ENCODE results near the gene NPAS2. TPM values are rescaled to one million over a fixed set of nuclear protein-coding genes. Genes with fewer than 3 reads are reported as not detected.

NPAS2 gene
- total RNA-seq, 4 donors from 2014 or later, result 4.7 to 131 (median 11.2) TPM

DNA sequence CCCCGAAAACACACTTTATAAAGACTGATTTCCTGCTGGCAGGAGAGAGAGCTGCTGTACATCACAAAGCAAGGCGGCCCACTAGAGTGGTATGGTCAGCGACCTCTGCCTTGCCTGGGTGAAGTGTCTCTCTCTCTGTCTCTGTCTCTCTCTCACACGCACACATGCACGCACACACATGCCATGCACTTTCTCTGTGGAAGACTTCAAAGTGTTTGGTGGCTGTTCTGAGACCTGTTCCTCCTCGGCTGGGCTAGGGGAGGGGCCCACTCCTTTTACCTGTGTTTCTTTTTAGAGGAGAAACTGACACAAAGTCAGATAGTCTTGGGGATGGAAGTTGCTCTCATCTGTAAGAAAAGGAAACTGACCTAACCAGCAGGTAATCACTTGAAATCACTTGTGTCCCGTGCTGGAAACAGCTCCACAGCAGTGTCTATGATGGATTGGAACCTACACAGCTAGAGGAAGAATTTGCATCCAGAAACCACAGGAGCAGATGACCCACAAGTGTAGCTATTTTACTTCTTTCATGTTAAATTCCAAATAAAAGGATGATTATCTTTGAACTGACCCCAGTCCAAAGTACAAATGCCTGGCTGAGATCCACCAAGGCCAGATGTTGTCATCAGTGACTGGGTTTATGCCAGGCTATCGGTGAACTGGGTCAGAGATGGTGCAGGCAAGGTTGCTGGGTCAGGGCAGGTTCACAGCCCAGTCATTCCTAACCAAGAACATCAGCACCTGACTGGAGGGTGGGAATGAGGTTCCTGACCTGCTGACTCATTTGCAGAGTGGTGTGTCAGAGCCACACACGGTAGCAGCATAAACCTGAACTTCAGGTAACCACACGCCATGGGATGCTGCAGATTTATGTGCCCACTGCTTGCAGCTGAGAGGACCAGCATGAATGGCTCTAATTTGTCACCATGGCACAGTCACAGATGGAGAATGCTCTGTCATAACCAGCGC, 63.0 kb downstream of the NPAS2 start:
- TF ChIP-seq, protein P1, sequence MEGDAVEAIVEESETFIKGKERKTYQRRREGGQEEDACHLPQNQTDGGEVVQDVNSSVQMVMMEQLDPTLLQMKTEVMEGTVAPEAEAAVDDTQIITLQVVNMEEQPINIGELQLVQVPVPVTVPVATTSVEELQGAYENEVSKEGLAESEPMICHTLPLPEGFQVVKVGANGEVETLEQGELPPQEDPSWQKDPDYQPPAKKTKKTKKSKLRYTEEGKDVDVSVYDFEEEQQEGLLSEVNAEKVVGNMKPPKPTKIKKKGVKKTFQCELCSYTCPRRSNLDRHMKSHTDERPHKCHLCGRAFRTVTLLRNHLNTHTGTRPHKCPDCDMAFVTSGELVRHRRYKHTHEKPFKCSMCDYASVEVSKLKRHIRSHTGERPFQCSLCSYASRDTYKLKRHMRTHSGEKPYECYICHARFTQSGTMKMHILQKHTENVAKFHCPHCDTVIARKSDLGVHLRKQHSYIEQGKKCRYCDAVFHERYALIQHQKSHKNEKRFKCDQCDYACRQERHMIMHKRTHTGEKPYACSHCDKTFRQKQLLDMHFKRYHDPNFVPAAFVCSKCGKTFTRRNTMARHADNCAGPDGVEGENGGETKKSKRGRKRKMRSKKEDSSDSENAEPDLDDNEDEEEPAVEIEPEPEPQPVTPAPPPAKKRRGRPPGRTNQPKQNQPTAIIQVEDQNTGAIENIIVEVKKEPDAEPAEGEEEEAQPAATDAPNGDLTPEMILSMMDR (IDR thresholded peaks at IDR 0.05; ENCODE audit: low read depth), result no peak

DNA sequence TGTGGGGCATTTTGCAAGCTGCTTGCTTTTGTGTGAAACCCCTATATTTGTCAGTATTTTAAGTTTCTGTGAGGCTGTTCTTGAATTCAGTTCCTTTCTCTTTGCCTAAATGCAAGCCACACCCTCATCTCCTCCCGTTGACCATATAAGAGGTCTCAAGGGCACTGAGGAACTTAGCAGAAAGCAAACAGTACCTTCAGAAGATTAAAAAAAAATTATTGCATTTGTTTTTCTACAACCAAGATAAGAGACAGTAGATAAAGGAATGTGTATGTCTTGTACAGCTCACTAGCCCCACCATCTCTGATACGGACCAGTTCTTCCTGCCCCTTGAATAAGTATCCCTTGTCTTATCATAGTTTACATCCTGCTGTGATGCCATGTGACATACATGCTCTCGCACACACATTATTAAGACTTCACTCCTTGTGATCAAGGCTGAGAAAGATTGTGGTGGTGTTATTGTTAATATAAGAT, 64.2 kb downstream of the NPAS2 start:
- TF ChIP-seq, protein P1 (IDR thresholded peaks at IDR 0.05; ENCODE audit: low read depth), result no peak

DNA sequence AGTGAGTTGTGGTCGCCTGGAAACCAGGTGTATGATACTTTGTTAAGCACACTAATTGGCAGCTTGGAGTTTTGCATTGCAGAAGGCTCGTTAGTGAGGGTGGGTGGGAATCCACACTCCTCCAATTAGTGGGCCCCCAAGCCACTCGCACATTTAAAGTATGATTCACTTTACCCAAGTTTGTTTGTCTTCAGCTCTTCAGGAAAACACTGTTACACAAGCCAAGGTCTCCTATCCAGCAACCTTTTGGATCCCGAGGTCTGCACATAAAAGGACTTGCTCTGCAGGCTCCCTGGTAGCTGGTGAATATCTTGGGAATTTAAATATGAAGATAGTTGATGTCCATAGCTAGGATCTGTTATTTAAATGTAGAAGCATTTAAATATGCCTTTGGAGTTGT, 66.1 kb downstream of the NPAS2 start:
- TF ChIP-seq, protein P1 (IDR thresholded peaks at IDR 0.05; ENCODE audit: low read depth), result no peak

DNA sequence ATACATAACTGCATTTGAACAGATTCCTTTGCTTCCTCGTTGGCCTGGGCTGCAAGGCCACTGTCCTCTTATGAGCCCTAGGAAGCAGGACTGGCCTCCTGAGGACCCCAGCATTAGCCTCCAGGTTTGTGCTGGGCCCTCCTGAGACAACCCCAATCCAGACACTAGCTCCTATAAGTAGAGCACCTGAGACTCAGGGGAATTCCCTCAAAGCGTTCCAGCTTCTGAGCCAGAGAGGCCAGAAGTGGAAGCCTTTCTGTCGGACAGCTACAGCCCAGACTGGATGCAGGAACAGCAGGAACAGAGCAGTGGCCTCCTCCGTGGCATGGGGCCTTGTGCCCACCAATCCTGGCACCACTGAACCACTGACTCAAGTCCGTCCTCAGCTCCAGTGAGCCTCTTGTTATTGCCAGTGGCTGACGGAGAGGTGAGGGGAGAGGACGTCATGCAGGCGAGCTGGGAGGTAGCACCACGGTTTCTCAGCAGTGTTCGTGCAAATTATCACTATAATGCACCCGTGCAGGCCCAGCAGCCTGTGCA, 67.2 kb downstream of the NPAS2 start:
- TF ChIP-seq, protein P1 (IDR thresholded peaks at IDR 0.05; ENCODE audit: low read depth), result no peak

DNA sequence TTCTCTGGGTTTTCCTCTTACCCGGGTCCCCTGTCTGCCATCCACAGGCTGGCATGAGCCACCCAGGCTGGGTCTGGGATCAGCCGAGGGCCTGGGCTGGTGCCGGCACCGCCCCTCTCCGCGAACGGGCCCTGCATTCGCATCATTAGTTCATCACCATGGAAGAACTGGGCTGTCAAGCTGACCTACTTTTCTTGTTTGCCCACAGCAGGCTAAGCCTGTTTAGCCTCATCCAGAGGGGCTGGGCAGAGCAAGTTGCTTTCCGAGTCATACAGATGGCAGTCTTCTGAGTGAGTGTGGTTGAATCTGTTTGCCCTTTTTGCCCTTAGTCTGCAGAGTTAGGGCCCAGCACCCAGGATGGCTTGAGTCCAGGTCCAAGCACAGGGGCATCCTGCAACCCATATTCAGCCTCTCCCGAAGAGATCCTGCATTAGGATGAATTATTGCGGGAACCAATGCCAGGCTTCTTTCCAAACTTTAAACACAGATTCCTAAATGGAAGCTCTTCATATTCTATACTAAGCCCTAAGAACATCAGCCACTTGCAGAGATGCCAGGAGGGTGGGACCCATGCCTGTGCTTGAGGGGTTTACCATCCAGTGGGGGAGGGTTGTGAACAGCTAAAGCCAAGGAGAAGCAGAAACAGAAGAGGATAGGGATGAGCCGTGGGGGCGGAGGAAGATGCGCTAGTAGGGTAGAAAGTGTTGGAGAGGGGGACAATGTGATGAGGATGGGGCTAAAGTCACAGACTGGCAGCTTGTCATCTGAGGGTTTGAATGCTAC, 68.0 kb downstream of the NPAS2 start:
- TF ChIP-seq, protein P1 (IDR thresholded peaks at IDR 0.05; ENCODE audit: low read depth), result no peak

DNA sequence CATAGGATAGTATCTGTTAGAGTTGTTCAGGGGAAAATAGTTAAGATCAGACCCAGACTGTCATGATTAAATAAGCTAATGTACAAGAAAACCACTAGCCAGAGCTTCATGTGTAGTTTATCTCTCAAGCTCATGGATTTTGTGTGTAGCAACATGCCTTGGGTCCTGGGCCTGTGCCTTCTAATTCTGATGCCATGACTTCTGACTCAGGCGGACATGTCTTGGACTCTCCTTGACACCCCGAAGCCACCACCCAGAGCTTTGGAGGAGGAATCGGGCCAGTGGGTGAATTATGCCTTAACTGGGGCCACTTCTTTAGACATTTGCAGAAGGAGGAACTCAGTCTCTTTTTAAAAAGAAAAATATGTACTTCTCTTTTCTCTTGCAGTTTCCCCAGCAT, 68.7 kb downstream of the NPAS2 start:
- TF ChIP-seq, protein P1 (IDR thresholded peaks at IDR 0.05; ENCODE audit: low read depth), result no peak
